Lung (tissue), 12 donors: ENCODE results near the gene COMP. TPM values are rescaled to one million over a fixed set of nuclear protein-coding genes. Genes with fewer than 3 reads are reported as not detected.
"Not testable (repeated sequence)": the region's sequence is repeated elsewhere in the genome, so short reads cannot be mapped to it uniquely, and the experiment has no call there.

Experiments used
- ATAC-seq: fragments of 200-7000 bp; cut with Tn5 transposase; one replicate; pipeline ENCODE4 v1.9.1; 2020; ENCODE audit warnings: moderate number of reproducible peaks; ENCODE audit not compliant: insufficient read depth, low FRiP score
- DNase-seq, 3 donors: peaks; one replicate each; pipeline ENCODE4 v3.0.0-alpha.2; 2013 to 2017
- H3K27ac ChIP-seq, 2 donors: one replicate each; pipeline ENCODE4 v1.5.1; 2013; ENCODE audit warnings: mild to moderate bottlenecking in 2 of 2, moderate library complexity in 2 of 2, control low read depth in 1 of 2, inconsistent platforms in 1 of 2, low read depth in 1 of 2, low read length in 1 of 2
- H3K27me3 ChIP-seq, 3 donors: one replicate each; pipeline ENCODE4 v1.5.1; 2013; ENCODE audit warnings: low read length in 2 of 3; ENCODE audit not compliant: control insufficient read depth in 3 of 3, insufficient read depth in 3 of 3
- H3K36me3 ChIP-seq, 4 donors: one replicate each; pipeline ENCODE4 v1.5.1; 2013; ENCODE audit warnings: low read length in 4 of 4, mild to moderate bottlenecking in 1 of 4, moderate library complexity in 1 of 4; ENCODE audit not compliant: control insufficient read depth in 4 of 4, insufficient read depth in 4 of 4
- H3K4me1 ChIP-seq, 5 donors: one replicate each; pipeline ENCODE4 v1.5.1; 2013; ENCODE audit warnings: low read length in 5 of 5, mild to moderate bottlenecking in 2 of 5, moderate library complexity in 1 of 5; ENCODE audit not compliant: control insufficient read depth in 5 of 5, insufficient read depth in 5 of 5
- H3K4me3 ChIP-seq: one replicate; pipeline ENCODE4 v1.5.1; 2013; ENCODE audit warnings: mild to moderate bottlenecking, control low read depth, moderate library complexity
- H3K9ac ChIP-seq, 2 donors: one replicate each; pipeline ENCODE4 v1.5.1; 2013; ENCODE audit warnings: low read length in 2 of 2, control low read depth in 1 of 2; ENCODE audit not compliant: insufficient read depth in 1 of 2
- H3K9me3 ChIP-seq, 4 donors: one replicate each; pipeline ENCODE4 v1.5.1; 2013; ENCODE audit warnings: low read length in 3 of 4, mild to moderate bottlenecking in 1 of 4, moderate library complexity in 1 of 4; ENCODE audit not compliant: control insufficient read depth in 4 of 4, insufficient read depth in 3 of 4
- CTCF ChIP-seq: IDR thresholded peaks from 2 replicates; pipeline ENCODE4 v1.5.1; 2012; ENCODE audit warnings: mild to moderate bottlenecking; ENCODE audit errors: control extremely low read depth, extremely low read depth
- WGBS, 2 donors: extraction: QIAGEN DNeasy Blood & Tissue Kit; methylation state at CpG; one replicate each; pipeline ENCODE4 v1.1.7; 2013; 5-methylcytosine and 5-hydroxymethylcytosine counted together
- polyA plus RNA-seq, 2 donors: library from polyadenylated mRNA; stranded (reverse); fragments of 200-250 nt; gene quantifications; one replicate each; pipeline ENCODE4 v1.2.1, GENCODE V29; 2013
- total RNA-seq, 2 donors: library from RNA; depleted of rRNA in 1 of 2; stranded (reverse); fragments of >200 nt in 1 of 2; gene quantifications; one replicate each; pipeline ENCODE4 v1.2.1, GENCODE V29; 2014 to 2021
- donor health status: control.
- donor health status: control.
- donor health status: Bipolar disorder and iron deficiency.
- donor health status: healthy.
- donor health status: DM: yes; HTN: yes; CAD: no.

Gene COMP
- total and polyA plus RNA-seq, 4 donors: 1.7 to 3.5 (median 2.4) TPM; not detected in 1

GRCh38 chr19:18814063-18814462 lies 23.0 kb upstream of the COMP start:
- peaks cover 0 to 2% (median 0%) of the 10 kb centered on the region in 3 donors for H3K27me3 ChIP-seq
- ATAC-seq (no peak), DNase-seq (peak; percentile 35 to 40 (median 39))
- WGBS, 2 donors: 64 to 73% methylated on average over 9 of the region's 9 CpGs
- no peak for TF ChIP-seq CTCF
- H3K9me3 ChIP-seq: no peaks in the 10 kb centered on the region
- H3K4me1 ChIP-seq: no peaks in the 10 kb centered on the region
- H3K36me3 ChIP-seq: no peaks in the 10 kb centered on the region
- H3K9ac ChIP-seq: no peak overlapping the region
- H3K4me3 ChIP-seq: no peak overlapping the region
- H3K27ac ChIP-seq: no peak overlapping the region

GRCh38 chr19:18811638-18812037 lies 20.5 kb upstream of the COMP start:
- WGBS, 2 donors: 94 to 95% methylated on average over 5 of the region's 5 CpGs
- not testable (repeated sequence) for ATAC-seq, H3K9me3 ChIP-seq, H3K9ac ChIP-seq, H3K27me3 ChIP-seq, DNase-seq, H3K4me1 ChIP-seq, H3K4me3 ChIP-seq, H3K27ac ChIP-seq, H3K36me3 ChIP-seq

GRCh38 chr19:18809149-18809868 lies 18.2 kb upstream of the COMP start:
- DNase-seq (peak; percentile 49 to 78 (median 62)), ATAC-seq (peak; percentile 65)
- no peak overlapping the region for H3K9ac ChIP-seq
- TF ChIP-seq CTCF: no peak
- no peaks in the 10 kb centered on the region for H3K9me3 ChIP-seq
- H3K27me3 ChIP-seq: no peaks in the 10 kb centered on the region
- peak overlapping the region in 1 of 2 donors; percentile 61 for H3K27ac ChIP-seq
- no peaks in the 10 kb centered on the region for H3K36me3 ChIP-seq
- WGBS, 2 donors: 44% methylated on average over 14 of the region's 14 CpGs
- no peaks in the 10 kb centered on the region for H3K4me1 ChIP-seq
- H3K4me3 ChIP-seq: no peak overlapping the region

GRCh38 chr19:18807861-18808331 lies 16.8 kb upstream of the COMP start:
- no peaks in the 10 kb centered on the region for H3K36me3 ChIP-seq
- DNase-seq: no peak
- no peaks in the 10 kb centered on the region for H3K4me1 ChIP-seq

More at GRCh38 chr19:18807861-18808331, 16.8 kb upstream of the COMP start:
- no peak for TF ChIP-seq CTCF
- H3K27me3 ChIP-seq: no peaks in the 10 kb centered on the region
- no peak overlapping the region for H3K27ac ChIP-seq
- WGBS, 2 donors: 83 to 85% methylated on average over 19 of the region's 19 CpGs
- no peak overlapping the region for H3K4me3 ChIP-seq
- ATAC-seq: no peak
- no peak overlapping the region for H3K9ac ChIP-seq
- no peaks in the 10 kb centered on the region for H3K9me3 ChIP-seq
